IPS DF 4.7 (cell line): ENCODE data around the gene LARGE1.
"Not testable (repeated sequence)": the region's sequence is repeated elsewhere in the genome, so short reads cannot be mapped to it uniquely, and the experiment has no call there.

Experiments used
- DNase-seq: peaks from one replicate; pipeline ENCODE4 v3.0.0-alpha.2; 2013; ENCODE audit warnings: low spot score; ENCODE audit errors: extremely low read depth

LARGE1 gene

GRCh38 chr22:33857767-33858166 lies 62.5 kb downstream of the LARGE1 start:
- DNase-seq: not testable (repeated sequence)

- DNase-seq: no peak
Measured at GRCh38 chr22:33854724-33855123, 65.6 kb downstream of the LARGE1 start.

- DNase-seq: no peak
Measured at GRCh38 chr22:33853200-33854097, 66.8 kb downstream of the LARGE1 start.

GRCh38 chr22:33851821-33852384 lies 68.4 kb downstream of the LARGE1 start:
- DNase-seq: no peak

- DNase-seq: no peak
Measured at GRCh38 chr22:33851240-33851639, 69.0 kb downstream of the LARGE1 start.

GRCh38 chr22:33850724-33851123 lies 69.6 kb downstream of the LARGE1 start:
- peak; percentile 79 for DNase-seq

GRCh38 chr22:33850193-33850592 lies 70.1 kb downstream of the LARGE1 start:
- DNase-seq: no peak

GRCh38 chr22:33848251-33848650 lies 72.0 kb downstream of the LARGE1 start:
- no peak for DNase-seq

- no peak for DNase-seq
Measured at GRCh38 chr22:33844273-33844672, 76.0 kb downstream of the LARGE1 start.

- DNase-seq: no peak
Measured at GRCh38 chr22:33842421-33843094, 77.7 kb downstream of the LARGE1 start.

- DNase-seq: no peak
Measured at GRCh38 chr22:33842006-33842354, 78.3 kb downstream of the LARGE1 start.

- DNase-seq: no peak
Measured at GRCh38 chr22:33841281-33842005, 78.8 kb downstream of the LARGE1 start.

GRCh38 chr22:33838644-33839043 lies 81.6 kb downstream of the LARGE1 start:
- DNase-seq: no peak

GRCh38 chr22:33837826-33838225 lies 82.5 kb downstream of the LARGE1 start:
- no peak for DNase-seq

- no peak for DNase-seq
Measured at GRCh38 chr22:33835265-33835664, 85.0 kb downstream of the LARGE1 start.

GRCh38 chr22:33832558-33833151 lies 87.6 kb downstream of the LARGE1 start:
- DNase-seq: no peak

GRCh38 chr22:33831651-33832050 lies 88.6 kb downstream of the LARGE1 start:
- no peak for DNase-seq

- no peak for DNase-seq
Measured at GRCh38 chr22:33831207-33831606, 89.1 kb downstream of the LARGE1 start.

GRCh38 chr22:33829546-33830280 lies 90.6 kb downstream of the LARGE1 start:
- no peak for DNase-seq

GRCh38 chr22:33828302-33828701 lies 92.0 kb downstream of the LARGE1 start:
- DNase-seq: no peak

- DNase-seq: no peak
Measured at GRCh38 chr22:33825761-33826160, 94.5 kb downstream of the LARGE1 start.
